WI38 (cell line): ENCODE results near the gene ZDHHC18.
"Not testable (repeated sequence)": the region's sequence is repeated elsewhere in the genome, so short reads cannot be mapped to it uniquely, and the experiment has no call there.

Experiments used
- H3K4me3 ChIP-seq: 2 replicates; pipeline ENCODE4 v1.5.1; 2011; ENCODE audit warnings: low read depth, mild to moderate bottlenecking, control low read depth, low read length
- CTCF ChIP-seq: IDR thresholded peaks from 2 replicates; pipeline ENCODE4 v1.5.1; 2012; ENCODE audit warnings: low read depth, mild to moderate bottlenecking, control low read depth, low read length

Gene ZDHHC18

DNA sequence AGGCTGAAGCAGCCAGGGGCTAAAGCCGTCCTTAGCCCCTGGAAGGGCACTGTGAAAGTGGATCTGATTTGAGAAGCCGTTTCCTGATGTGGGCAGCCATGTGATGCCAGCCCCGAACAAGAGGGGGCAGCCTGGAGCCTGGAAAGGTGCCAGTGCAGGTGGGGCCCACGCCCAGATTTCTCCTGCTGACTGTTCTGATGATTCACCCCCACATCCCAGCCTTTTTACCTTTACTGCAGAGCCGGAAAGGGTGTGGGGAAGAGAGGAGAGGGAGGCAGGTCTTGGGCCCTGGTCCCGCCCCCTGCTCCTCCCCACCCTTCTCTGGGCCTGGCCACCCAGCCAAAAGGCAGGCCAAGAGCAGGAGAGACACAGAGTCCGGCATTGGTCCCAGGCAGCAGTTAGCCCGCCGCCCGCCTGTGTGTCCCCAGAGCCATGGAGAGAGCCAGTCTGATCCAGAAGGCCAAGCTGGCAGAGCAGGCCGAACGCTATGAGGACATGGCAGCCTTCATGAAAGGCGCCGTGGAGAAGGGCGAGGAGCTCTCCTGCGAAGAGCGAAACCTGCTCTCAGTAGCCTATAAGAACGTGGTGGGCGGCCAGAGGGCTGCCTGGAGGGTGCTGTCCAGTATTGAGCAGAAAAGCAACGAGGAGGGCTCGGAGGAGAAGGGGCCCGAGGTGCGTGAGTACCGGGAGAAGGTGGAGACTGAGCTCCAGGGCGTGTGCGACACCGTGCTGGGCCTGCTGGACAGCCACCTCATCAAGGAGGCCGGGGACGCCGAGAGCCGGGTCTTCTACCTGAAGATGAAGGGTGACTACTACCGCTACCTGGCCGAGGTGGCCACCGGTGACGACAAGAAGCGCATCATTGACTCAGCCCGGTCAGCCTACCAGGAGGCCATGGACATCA, 36.5 kb downstream of the ZDHHC18 start, which contains the start of gene SFN:
Gene SFN (plus strand): TSS at position 369 of the 904 bp plus-strand sequence. CDS start 64 bp downstream, at position 433.
- TF ChIP-seq CTCF: 0 out of 2 replicates have a peak, but pooled peaks have one; percentile 5
- H3K4me3 ChIP-seq: peak within 1 kb of the TSS; percentile 69; the same call in 1 of the 2 replicates

DNA sequence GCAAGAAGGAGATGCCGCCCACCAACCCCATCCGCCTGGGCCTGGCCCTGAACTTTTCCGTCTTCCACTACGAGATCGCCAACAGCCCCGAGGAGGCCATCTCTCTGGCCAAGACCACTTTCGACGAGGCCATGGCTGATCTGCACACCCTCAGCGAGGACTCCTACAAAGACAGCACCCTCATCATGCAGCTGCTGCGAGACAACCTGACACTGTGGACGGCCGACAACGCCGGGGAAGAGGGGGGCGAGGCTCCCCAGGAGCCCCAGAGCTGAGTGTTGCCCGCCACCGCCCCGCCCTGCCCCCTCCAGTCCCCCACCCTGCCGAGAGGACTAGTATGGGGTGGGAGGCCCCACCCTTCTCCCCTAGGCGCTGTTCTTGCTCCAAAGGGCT, 37.2 kb downstream of the ZDHHC18 start:
- H3K4me3 ChIP-seq: peak overlapping the region; percentile 69; the same call in 1 of the 2 replicates
- no peak for TF ChIP-seq CTCF

GRCh38 chr1:26864610-26865480, 38.4 kb downstream of the ZDHHC18 start:
- peak overlapping the region; percentile 69 for H3K4me3 ChIP-seq
- TF ChIP-seq CTCF: no peak

GRCh38 chr1:26873097-26873496, 46.6 kb downstream of the ZDHHC18 start:
- not testable (repeated sequence) for H3K4me3 ChIP-seq

- H3K4me3 ChIP-seq: no peak overlapping the region
- TF ChIP-seq CTCF: no peak
Observed at GRCh38 chr1:26874896-26875295, 48.4 kb downstream of the ZDHHC18 start.

DNA sequence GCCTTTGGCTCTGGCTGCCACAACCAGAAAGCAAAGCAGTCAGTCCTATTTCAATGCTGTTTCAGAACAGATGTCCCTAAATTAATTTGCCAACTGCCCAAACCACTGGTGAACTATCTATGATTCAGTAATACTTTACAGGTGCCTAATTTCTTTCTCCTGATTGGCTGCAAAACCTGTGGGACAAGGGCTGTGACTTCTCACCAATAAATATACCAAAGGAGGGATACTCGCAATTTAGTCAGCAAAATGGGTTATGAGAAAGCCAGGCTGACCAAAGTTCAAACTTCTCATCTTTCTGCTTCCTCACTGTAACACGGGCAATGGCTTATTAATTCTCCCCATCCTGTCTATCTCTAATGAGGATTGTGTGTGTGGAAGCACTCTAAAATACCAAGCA, 50.8 kb downstream of the ZDHHC18 start:
- no peak for TF ChIP-seq CTCF
- no peak overlapping the region for H3K4me3 ChIP-seq

DNA sequence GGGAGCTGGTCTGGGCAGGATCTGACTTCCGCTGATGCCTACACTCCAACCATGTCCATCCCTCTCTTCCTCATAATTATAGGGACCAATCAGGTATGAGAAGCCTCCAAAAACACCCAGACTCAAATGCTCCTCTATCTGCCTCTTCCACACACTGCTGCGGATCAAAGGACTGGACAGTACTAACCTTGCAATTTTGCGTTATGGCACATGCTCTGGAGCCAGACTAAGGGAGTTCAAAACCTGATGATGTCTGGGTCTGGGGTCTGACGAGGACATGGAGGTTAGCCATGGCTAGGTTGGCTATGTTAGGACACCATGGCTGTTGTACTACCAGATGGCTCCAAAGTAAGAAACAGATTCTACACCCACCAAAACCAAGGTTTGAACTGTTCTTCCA, 53.3 kb downstream of the ZDHHC18 start:
- no peak overlapping the region for H3K4me3 ChIP-seq
- no peak for TF ChIP-seq CTCF

GRCh38 chr1:26881611-26882010, 55.1 kb downstream of the ZDHHC18 start:
- not testable (repeated sequence) for H3K4me3 ChIP-seq
